ENCODE results near the gene JUNB.

JUNB gene

GRCh38 chr19:12791345-12792050 is at the start of gene JUNB:
JUNB (plus strand) TSS chr19:12791486; CDS start chr19:12791772, 286 bp downstream.
- peak; percentile 97 for DNase-seq (ENCODE audit: low read depth)

- DNase-seq (ENCODE audit: low read depth): no peak
Measured at GRCh38 chr19:12745166-12745897, 46.0 kb upstream of the JUNB start.

DNA sequence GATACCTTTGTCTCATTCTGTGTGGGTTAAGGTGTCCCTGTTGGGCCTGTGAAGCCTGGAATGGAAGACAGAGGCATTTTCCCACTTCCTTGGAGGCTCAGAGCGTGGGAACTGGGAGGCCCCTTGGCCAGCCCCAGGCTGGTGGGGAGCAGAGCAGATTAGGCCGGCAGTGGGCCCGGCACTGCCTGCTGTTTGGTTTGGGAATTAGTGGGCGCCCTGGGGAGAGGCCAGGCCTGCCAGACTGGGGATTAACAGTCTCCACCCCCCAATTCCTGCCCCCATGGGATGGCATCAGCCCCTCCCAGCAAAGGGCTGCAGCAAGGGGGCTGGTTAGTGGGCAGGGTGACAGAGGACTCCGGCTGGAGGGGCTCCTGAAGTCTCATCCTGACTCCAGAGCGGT is 42.8 kb upstream of the JUNB start:
- DNase-seq (ENCODE audit: low read depth): no peak

- peak; percentile 25 for DNase-seq (ENCODE audit: low read depth)
Measured at GRCh38 chr19:12749938-12750521, 41.3 kb upstream of the JUNB start.

- DNase-seq (ENCODE audit: low read depth): no peak
Measured at GRCh38 chr19:12750851-12751250, 40.4 kb upstream of the JUNB start.

DNA sequence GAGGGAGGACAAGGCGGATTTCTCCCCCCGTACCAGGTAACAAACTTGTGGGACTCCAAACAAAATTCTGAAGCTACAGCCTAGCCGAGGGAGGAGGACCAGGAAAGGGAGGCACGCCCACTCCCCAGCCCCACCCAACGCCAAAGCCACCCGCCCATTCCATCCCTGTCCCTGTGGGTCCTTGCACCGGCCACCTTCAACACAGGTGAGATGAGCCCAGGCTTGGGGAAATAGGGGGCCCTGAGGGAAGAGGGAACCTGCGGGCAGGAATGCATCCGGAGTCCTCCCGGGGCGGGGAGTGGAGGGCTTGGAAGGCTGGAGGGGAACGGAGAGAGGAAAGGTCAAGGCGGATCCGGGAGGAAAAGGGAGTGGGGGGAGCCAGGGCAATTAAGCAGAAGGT is 39.7 kb upstream of the JUNB start, which contains the start of gene BEST2:
Gene BEST2, plus strand, starts transcription at position 157 of the 400 bp plus-strand sequence. CDS start 802 bp downstream, outside the sequence.
- DNase-seq (ENCODE audit: low read depth): no peak

DNA sequence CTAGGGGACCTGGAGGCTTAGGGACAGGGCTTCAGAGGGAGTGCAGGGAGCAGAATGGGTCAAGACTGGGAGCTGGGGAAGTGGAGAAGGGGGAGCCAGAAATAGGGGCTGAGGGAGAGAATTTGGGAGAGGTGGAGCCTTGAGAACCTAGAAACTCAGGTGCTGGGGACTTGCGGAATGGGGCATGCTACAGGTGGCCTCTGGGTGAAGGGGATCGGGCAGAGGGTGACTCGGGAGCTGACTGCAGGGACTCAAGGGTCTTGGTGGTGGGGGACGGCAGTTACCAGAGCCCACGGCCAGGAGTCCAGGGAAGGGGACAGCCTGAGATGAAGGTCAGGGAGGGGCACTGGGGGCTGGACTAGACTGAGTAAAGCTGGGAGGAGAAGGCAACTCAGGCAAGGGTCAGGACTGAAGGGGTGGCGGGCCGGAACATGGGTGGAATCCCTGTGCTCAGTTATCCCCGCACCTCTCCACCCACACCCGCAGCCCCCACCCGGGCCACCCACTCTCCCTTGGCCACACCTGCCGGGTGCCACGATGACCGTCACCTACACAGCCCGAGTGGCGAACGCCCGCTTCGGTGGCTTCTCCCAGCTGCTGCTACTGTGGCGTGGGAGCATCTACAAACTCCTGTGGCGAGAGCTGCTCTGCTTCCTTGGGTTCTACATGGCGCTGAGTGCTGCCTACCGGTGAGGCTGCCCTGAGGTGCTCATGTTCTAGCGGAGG is 39.1 kb upstream of the JUNB start:
- no peak for DNase-seq (ENCODE audit: low read depth)

- DNase-seq (ENCODE audit: low read depth): no peak
Measured at GRCh38 chr19:12754465-12755196, 36.7 kb upstream of the JUNB start.

DNA sequence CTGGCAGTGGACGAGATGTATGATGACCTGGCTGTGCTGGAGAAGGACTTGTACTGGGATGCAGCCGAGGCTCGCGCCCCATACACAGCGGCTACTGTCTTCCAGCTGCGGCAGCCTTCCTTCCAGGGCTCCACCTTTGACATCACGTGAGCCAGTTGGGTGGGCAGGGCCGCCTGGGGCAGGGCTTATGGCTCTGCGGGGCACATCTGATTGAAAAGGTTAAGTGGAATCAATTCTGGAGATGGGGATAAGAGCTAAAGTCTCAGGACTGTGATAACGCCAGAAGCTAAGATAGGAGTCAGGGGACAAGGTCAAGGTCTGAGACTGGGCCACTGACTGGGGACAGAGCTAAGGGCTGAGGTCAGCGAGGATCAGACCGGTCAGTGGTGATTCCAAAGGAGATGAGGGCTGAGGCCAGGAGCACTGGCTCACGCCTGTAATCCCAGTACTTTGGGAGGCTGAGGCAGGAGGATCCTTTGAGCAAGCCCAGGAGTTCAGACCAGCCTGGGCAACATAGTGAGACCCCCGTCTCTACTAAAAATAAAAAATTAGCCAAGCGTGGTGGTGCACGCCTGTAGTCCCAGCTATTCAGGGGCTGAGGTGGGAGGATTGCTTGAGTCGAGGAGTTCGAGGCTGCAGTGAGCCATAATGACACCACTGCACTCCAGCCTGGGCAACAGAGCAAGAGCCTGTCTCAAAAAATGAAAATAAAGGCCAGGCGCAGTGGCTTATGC is 35.0 kb upstream of the JUNB start:
- no peak for DNase-seq (ENCODE audit: low read depth)

- peak; percentile 72 for DNase-seq (ENCODE audit: low read depth)
Measured at GRCh38 chr19:12757544-12758274, 33.6 kb upstream of the JUNB start.

DNA sequence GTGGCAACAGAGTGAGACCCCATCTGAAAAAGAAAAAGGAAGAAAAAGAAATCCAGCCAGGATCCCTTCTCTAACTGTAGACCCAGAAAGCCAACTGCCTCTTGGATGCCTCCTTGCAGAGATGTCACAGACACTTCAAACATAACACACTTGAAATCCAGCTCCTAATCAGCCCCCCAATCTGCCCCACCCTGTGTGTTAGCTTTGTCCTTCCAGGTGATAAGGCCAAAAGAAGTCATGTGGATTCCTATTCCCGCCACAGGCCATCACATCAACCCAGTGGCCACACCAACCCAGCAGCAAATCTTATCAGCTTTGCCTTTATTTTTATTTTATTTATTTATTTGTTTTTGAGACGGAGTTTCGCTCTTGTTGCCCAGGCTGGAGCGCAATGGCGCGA is 31.6 kb upstream of the JUNB start:
- DNase-seq (ENCODE audit: low read depth): no peak

DNA sequence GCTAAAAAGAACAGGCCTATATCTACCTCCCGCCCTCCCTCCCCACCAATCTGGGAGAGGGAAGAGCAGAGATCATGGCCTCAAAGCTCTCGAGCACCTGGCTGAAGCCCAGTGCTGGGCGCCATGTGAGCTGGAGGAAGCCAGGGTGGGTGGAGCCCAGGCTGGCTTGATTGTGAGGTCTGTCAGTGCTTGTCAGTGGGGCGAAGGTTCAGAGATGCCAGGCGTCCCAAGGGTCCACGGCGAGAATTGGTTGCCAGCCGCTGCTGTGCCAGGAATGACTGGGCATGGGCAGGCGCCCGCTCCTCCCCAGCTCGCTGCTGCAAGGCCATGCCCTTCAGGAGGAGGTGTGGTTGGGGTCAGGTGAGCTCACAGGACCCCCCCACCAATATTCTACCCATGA is 28.2 kb upstream of the JUNB start:
- no peak for DNase-seq (ENCODE audit: low read depth)

DNA sequence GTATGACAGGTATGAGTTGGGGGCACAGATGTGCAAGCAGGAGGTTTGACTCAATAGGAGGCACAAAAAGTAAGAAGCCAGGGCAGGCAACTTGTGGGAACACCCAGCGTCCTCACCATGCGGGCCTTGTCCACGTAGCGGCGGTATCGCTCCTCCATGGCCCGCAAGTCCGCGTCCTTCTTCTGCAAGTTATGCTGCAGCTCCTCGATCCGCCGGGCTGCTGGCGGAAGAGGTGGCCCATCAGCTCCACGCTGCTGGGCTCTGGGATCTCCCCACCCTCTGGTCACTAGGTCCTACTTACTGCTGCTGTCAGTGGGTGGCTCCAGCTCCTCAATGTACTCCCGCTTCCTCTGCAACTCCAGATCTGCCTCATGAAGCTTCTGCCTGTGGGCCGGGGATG is 26.6 kb upstream of the JUNB start:
- no peak for DNase-seq (ENCODE audit: low read depth)

GRCh38 chr19:12766051-12766521 is 25.2 kb upstream of the JUNB start:
- peak; percentile 86 for DNase-seq (ENCODE audit: low read depth)

GRCh38 chr19:12767150-12767549 is 24.1 kb upstream of the JUNB start:
- DNase-seq (ENCODE audit: low read depth): no peak

DNA sequence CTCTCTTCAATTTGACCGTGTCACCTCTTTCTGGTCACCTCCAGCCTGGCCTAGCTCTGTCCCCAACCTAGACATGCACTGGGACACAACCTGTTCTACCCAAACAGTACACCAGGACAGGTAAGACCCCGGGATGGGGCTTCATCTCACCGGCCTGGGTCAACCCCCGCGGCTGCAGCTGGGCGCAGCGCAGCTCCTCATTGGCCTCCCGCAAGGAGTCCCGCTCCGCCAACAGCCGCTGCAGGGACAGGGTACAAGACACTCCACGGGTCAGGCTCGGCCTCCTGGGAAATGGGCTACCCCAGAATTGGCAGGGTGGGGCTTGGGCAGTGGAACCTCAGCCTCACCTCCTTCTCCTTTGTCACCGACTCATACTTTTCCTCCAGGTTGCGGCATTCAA is 23.6 kb upstream of the JUNB start:
- DNase-seq (ENCODE audit: low read depth): no peak

GRCh38 chr19:12769689-12770088 is 21.6 kb upstream of the JUNB start:
- DNase-seq (ENCODE audit: low read depth): no peak

GRCh38 chr19:12770922-12771321 is 20.4 kb upstream of the JUNB start:
- DNase-seq (ENCODE audit: low read depth): no peak

DNA sequence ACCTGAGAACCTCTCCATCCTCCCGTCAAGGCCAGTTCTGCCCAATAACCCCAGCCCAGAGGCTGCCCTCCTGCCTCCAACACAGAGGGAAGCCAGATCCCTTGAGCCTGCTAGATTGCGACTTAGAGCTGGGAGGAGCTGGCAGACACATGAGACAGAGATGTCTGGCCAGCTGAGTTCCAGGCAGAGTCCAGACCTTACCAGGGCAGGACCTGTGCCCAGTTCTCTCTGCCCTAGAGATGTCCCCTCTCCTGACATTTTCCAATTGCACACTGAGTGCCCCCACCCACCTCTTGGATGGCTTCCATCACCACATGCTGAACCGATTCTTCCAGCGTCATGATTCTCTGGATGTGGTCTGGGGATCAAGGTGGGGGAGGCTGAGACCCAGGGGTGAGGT is 19.0 kb upstream of the JUNB start:
- DNase-seq (ENCODE audit: low read depth): no peak

- peak; percentile 74 for DNase-seq (ENCODE audit: low read depth)
Measured at GRCh38 chr19:12773571-12773970, 17.7 kb upstream of the JUNB start.
